ENCODE results near the gene MTUS2. TPM values are rescaled to one million over a fixed set of nuclear protein-coding genes. Genes with fewer than 3 reads are reported as not detected.

MTUS2 gene
- total RNA-seq, 6 donors from 2014 or later, result 0.11 to 1.6 (median 0.20) TPM; not detected in 1

DNA sequence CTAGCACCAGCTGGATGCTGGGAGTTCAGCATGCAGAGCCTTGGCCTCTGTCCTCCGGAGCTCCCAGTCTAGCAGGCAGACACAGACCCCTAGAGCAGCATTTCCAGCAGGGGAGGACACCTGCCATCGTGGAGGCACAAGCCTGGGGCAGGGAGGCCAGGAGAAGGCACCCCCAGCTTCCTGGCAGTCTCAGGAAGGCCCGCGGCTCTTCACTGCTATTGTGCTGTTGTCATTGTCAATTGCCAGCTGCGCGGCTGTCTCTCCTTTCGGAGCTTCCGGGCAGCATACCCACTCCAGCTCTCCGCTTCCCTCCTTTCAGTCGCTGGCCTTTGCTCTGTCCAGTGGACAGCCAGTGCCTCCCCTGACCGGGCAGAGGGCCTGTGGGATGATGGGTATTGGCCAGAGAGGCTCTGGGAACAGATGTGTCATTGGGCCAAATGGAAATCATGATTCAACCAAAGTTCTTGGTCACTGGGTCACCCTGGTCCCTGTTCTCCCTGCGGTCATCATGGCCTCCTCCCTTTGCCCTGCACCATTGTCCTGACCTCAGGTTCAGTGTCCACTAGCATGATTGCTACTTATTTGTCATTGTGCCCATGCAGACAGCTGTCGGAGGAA lies 682.4 kb downstream of the MTUS2 start:
- H3K4me3 ChIP-seq, result no peak overlapping the region
- DNase-seq (no peak), ATAC-seq (ENCODE audit: low FRiP score in 2 of 2) (no peak)
- 82 to 91% methylated on average over 11 to 13 of the region's 13 CpGs for WGBS, 2 donors
- no peaks in the 10 kb centered on the region for H3K9me3 ChIP-seq
- H3K27me3 ChIP-seq, result peaks cover 0 to 3% (median 0%) of the 10 kb centered on the region in 4 donors
- no peaks in the 10 kb centered on the region for H3K36me3 ChIP-seq
- no peak overlapping the region for H3K27ac ChIP-seq
- TF ChIP-seq POLR2AphosphoS5 (IDR thresholded peaks at IDR 0.05), result no peak
- TF ChIP-seq, protein P1, sequence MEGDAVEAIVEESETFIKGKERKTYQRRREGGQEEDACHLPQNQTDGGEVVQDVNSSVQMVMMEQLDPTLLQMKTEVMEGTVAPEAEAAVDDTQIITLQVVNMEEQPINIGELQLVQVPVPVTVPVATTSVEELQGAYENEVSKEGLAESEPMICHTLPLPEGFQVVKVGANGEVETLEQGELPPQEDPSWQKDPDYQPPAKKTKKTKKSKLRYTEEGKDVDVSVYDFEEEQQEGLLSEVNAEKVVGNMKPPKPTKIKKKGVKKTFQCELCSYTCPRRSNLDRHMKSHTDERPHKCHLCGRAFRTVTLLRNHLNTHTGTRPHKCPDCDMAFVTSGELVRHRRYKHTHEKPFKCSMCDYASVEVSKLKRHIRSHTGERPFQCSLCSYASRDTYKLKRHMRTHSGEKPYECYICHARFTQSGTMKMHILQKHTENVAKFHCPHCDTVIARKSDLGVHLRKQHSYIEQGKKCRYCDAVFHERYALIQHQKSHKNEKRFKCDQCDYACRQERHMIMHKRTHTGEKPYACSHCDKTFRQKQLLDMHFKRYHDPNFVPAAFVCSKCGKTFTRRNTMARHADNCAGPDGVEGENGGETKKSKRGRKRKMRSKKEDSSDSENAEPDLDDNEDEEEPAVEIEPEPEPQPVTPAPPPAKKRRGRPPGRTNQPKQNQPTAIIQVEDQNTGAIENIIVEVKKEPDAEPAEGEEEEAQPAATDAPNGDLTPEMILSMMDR (IDR thresholded peaks at IDR 0.05), result no peak
- peaks cover 0 to 4% (median 2%) of the 10 kb centered on the region in 4 donors for H3K4me1 ChIP-seq

- TF ChIP-seq, protein P1 (IDR thresholded peaks at IDR 0.05), result no peak
- TF ChIP-seq POLR2AphosphoS5 (IDR thresholded peaks at IDR 0.05) (no peak), EP300 (IDR thresholded peaks at IDR 0.05) (no peak), POLR2A (IDR thresholded peaks at IDR 0.05) (no peak)
- DNase-seq, result no peak
- peak in 1 of 2 donors; percentile 28 for ATAC-seq (ENCODE audit: low FRiP score in 2 of 2)
- Histone ChIP-seq H3K27ac (no peak overlapping the region), H3K9me3 (no peaks in the 10 kb centered on the region), H3K4me3 (no peak overlapping the region), H3K36me3 (no peaks in the 10 kb centered on the region), H3K4me1 (peaks cover 0 to 8% (median 2%) of the 10 kb centered on the region in 4 donors), H3K27me3 (peaks cover 0 to 3% (median 0%) of the 10 kb centered on the region in 4 donors)
- 44 to 63% methylated on average over 29 to 32 of the region's 32 CpGs for WGBS, 2 donors
These were observed 683.1 kb downstream of the MTUS2 start for GRCh38 chr13:29503041-29503837.

- no peak for ATAC-seq (ENCODE audit: low FRiP score in 2 of 2)
- no peak for DNase-seq
These were observed 684.6 kb downstream of the MTUS2 start for GRCh38 chr13:29504691-29505090.

DNA sequence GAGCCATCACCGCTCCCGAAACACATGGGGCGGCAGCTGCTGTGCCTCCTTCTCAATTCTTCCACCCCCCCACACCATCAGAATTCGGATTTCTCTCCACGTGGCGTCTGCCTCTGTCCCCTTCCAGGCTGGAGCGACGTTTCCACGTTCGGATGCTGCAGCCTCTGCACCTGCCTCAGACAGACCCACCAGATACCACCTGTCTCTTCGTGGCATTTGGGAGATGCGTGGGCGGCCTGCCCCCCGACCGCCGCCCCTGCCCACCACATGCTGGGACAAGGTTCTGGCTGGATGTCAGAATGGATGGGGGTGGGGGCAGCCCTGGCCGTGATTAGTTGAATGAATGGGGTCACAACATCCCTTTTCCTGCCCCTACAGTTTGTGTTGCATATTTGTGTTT lies 685.4 kb downstream of the MTUS2 start:
- TF ChIP-seq POLR2A (IDR thresholded peaks at IDR 0.05) (no peak), EP300 (IDR thresholded peaks at IDR 0.05) (no peak), POLR2AphosphoS5 (IDR thresholded peaks at IDR 0.05) (no peak)
- TF ChIP-seq, protein P1 (IDR thresholded peaks at IDR 0.05), result no peak
- DNase-seq (no peak), ATAC-seq (ENCODE audit: low FRiP score in 2 of 2) (no peak)
- Histone ChIP-seq H3K4me3 (no peak overlapping the region), H3K9me3 (no peaks in the 10 kb centered on the region), H3K4me1 (peaks cover 0 to 9% (median 2%) of the 10 kb centered on the region in 4 donors), H3K27ac (no peak overlapping the region), H3K27me3 (peaks cover 0 to 3% (median 0%) of the 10 kb centered on the region in 4 donors), H3K36me3 (no peaks in the 10 kb centered on the region)
- 83 to 88% methylated on average over 17 of the region's 17 CpGs for WGBS, 2 donors

More at GRCh38 chr13:29504691-29505090, 684.6 kb downstream of the MTUS2 start:
- Histone ChIP-seq H3K4me3 (no peak overlapping the region), H3K9me3 (no peaks in the 10 kb centered on the region), H3K27ac (no peak overlapping the region), H3K27me3 (peaks cover 0 to 3% (median 0%) of the 10 kb centered on the region in 4 donors), H3K36me3 (no peaks in the 10 kb centered on the region), H3K4me1 (peaks cover 0 to 9% (median 2%) of the 10 kb centered on the region in 4 donors)
- 90 to 94% methylated on average over 12 to 15 of the region's 15 CpGs for WGBS, 2 donors
- TF ChIP-seq EP300 (IDR thresholded peaks at IDR 0.05) (no peak), POLR2A (IDR thresholded peaks at IDR 0.05) (no peak), POLR2AphosphoS5 (IDR thresholded peaks at IDR 0.05) (no peak)
- TF ChIP-seq, protein P1 (IDR thresholded peaks at IDR 0.05), result no peak
